ENCODE results near the gene TMEM131. TPM values are rescaled to one million over a fixed set of nuclear protein-coding genes. Genes with fewer than 3 reads are reported as not detected.

The TMEM131 gene
- total and polyA plus RNA-seq, 2 of the 8 experiments (the other 6 are each of a cell fraction or from before 2014, with no cell fraction given): 9.7 to 22.9 TPM

GRCh38 chr2:97724501-97724900 is 271.2 kb downstream of the TMEM131 start:
- H3K27me3 ChIP-seq (replicated peaks in 1 of 4; ENCODE audit: control insufficient read depth in 3 of 4, extremely low read depth in 1 of 4, insufficient read depth in 3 of 4, low read length in 3 of 4): no peaks in the 10 kb centered on the region
- H3K36me3 ChIP-seq (ENCODE audit: control insufficient read depth in 2 of 4, insufficient read depth in 4 of 4, low read length in 3 of 4): no peaks in the 10 kb centered on the region
- no peak overlapping the region for H3K4me3 ChIP-seq (ENCODE audit: extremely low read depth in 1 of 4, insufficient read depth in 2 of 4, low read depth in 3 of 4, low read length in 4 of 4)
- H3K18ac ChIP-seq (ENCODE audit: extremely low read depth, low read length): no peak overlapping the region
- no peak overlapping the region for H2BK20ac ChIP-seq (ENCODE audit: low read length)
- WGBS, 2 experiments (ENCODE audit: extremely low coverage in 1 of 2, insufficient coverage in 1 of 2, insufficient read length in 1 of 2, insufficient replicate concordance in 2 of 2, low coverage in 1 of 2, low lambda C conversion rate in 2 of 2, missing lambda C conversion rate in 1 of 2): 92% methylated on average over 17 of the region's 17 CpGs; no CpG with 5 or more reads in 1 of the 2 experiments
- H3K79me1 ChIP-seq (ENCODE audit: low read depth, low read length): no peaks in the 10 kb centered on the region
- no peaks in the 10 kb centered on the region for H4K20me1 ChIP-seq (replicated peaks in 1 of 2; ENCODE audit: control insufficient read depth in 1 of 2, insufficient read depth in 2 of 2, low read length in 2 of 2)
- no peak overlapping the region for H2BK120ac ChIP-seq (replicated peaks; ENCODE audit: low read depth, low read length)
- peaks cover 2 to 5% (median 3%) of the 10 kb centered on the region in 4 experiments; a peak in 5 of 7 replicates for H3K4me1 ChIP-seq (replicated peaks in 1 of 4; ENCODE audit: control insufficient read depth in 3 of 4, insufficient read depth in 4 of 4, low read length in 3 of 4)
- no peaks in the 10 kb centered on the region for H3K23me2 ChIP-seq (ENCODE audit: low read depth, low read length)
- H3K14ac ChIP-seq (ENCODE audit: insufficient read length): no peak overlapping the region
- no peak overlapping the region for H4K5ac ChIP-seq (ENCODE audit: insufficient read length, low read depth, low read length)
- H2BK12ac ChIP-seq (ENCODE audit: low read depth, low read length): no peak overlapping the region
- no peak overlapping the region for H4K91ac ChIP-seq (replicated peaks; ENCODE audit: insufficient read length, low read length)
- ChIA-PET POLR2A (ENCODE audit: partially characterized antibody) (no interaction called here), CTCF (ENCODE audit: partially characterized antibody) (interaction anchor here (1.2 to 11.0 kb wide), 7 partner anchors 8 to 78 kb away, joined by 3 to 105 read pairs (median 4); no protein-coding TSS in a partner anchor)
- no peak overlapping the region for H2AK5ac ChIP-seq (ENCODE audit: low read depth, low read length)
- DNase-seq (ENCODE audit: low read depth in 1 of 2, low spot score in 2 of 2) (no peak), FAIRE-seq (no peak)
- no peaks in the 10 kb centered on the region for H3K79me2 ChIP-seq (ENCODE audit: control insufficient read depth in 1 of 2, insufficient read depth in 2 of 2, low read length in 2 of 2)
- no peak for TF ChIP-seq SP2 (IDR thresholded peaks at IDR 0.05; ENCODE audit: low read length)
- no peak for TF ChIP-seq JUN (IDR thresholded peaks at IDR 0.05; ENCODE audit: low read depth, low read length)
- no peak for TF ChIP-seq POU5F1 (IDR thresholded peaks at IDR 0.05; ENCODE audit: low read depth, low read length)
- no peak for TF ChIP-seq MAFK (IDR thresholded peaks at IDR 0.05; ENCODE audit: low read depth, low read length)
- no peak overlapping the region for H3K9ac ChIP-seq (replicated peaks in 1 of 4; ENCODE audit: extremely low read depth in 1 of 4, low read depth in 3 of 4, low read length in 3 of 4)
- H3K23ac ChIP-seq (ENCODE audit: insufficient read length): no peak overlapping the region
- H2AFZ ChIP-seq (ENCODE audit: low read length): no peak overlapping the region
- H3K4ac ChIP-seq (replicated peaks; ENCODE audit: insufficient read length, low read depth, low read length): no peak overlapping the region
- no peak overlapping the region for H3K56ac ChIP-seq (replicated peaks; ENCODE audit: insufficient read length, low read depth, low read length)
- H4K8ac ChIP-seq (ENCODE audit: extremely low read depth, insufficient read depth, low read length): no peak overlapping the region
- H2BK15ac ChIP-seq (ENCODE audit: low read length): no peak overlapping the region
- H3K4me2 ChIP-seq (ENCODE audit: insufficient read depth in 1 of 2, low read depth in 2 of 2, low read length in 2 of 2): no peak overlapping the region
- no peak overlapping the region for H3K27ac ChIP-seq (ENCODE audit: low read depth, low read length)
- no peaks in the 10 kb centered on the region for H3K9me3 ChIP-seq (ENCODE audit: insufficient read depth in 2 of 2, low read depth in 1 of 2, low read length in 1 of 2)
- no peak overlapping the region for H2BK5ac ChIP-seq (ENCODE audit: low read depth, low read length)

Measured in H1 (cell line).